NCI-H2227 (cell line): ENCODE measurements around the gene ZNF354C.
A peak's percentile ranks its signal among the peaks of the same experiment; 100 is the strongest.
"Not testable (repeated sequence)": the region's sequence is repeated elsewhere in the genome, so short reads cannot be mapped to it uniquely, and the experiment has no call there.

Experiments
- DNase-seq: peaks from one replicate; lab custom pipeline; 2025; ENCODE audit not compliant: unreplicated experiment; lab: John Stamatoyannopoulos, UW

ZNF354C gene

GRCh38 chr5:179060116-179061008 lies at the start of gene ZNF354C:
Gene ZNF354C (plus strand): TSS chr5:179060373. CDS start chr5:179062069, 1,696 bp downstream.
- peak; percentile 89 for DNase-seq

- DNase-seq: peak; percentile 94
Measured at GRCh38 chr5:179023528-179024189, 36.5 kb upstream of the ZNF354C start, which contains the start of gene ZNF879. Gene ZNF879 (plus strand): TSS chr5:179023804. CDS start chr5:179025005, 1,201 bp downstream.

DNA sequence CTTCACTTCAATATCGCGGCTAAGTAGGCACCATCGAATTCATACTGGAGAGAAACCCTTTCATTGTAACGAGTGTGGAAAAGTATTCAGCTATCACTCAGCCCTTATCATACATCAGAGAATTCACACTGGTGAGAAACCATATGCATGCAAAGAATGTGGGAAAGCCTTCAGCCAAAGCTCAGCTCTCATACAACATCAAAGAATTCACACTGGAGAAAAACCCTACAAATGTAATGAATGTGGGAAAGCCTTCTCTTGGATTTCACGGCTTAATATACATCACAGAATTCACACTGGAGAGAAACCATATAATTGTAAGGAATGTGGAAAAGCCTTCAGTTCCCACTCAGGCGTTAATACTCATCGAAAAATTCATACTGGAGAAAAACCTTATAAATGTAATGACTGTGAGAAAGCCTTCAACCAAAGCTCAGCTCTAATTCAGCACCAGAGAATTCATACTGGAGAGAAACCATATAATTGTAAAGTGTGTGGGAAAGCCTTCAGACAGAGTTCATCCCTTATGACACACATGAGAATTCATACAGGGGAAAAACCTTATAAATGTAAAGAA lies 27.1 kb upstream of the ZNF354C start:
- DNase-seq: no peak

DNA sequence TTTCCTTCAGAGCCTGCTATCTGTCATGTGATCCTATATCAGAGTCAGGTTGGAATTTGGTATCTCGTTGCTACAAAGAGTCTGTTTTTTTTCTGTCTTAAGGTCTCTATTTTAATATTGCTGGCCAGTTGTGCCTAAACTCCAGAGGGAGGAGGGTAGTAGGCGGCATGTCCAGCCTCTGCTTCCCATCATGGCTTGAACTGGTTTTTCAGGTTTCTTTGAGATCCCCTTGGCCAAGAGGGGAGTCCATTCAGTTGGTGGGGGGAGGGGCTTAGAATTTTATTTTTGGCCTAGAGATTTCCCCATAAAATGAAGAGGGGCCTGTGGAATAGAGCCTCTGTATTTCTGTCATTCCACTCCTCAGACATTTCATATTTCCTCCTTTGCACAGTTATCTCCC lies 15.4 kb upstream of the ZNF354C start:
- no peak for DNase-seq

- no peak for DNase-seq
Measured at GRCh38 chr5:179051784-179052183, 8.4 kb upstream of the ZNF354C start.

- no peak for DNase-seq
Measured at GRCh38 chr5:179054036-179054785, 6.0 kb upstream of the ZNF354C start.

GRCh38 chr5:179054876-179055275 lies 5.3 kb upstream of the ZNF354C start:
- no peak for DNase-seq

DNA sequence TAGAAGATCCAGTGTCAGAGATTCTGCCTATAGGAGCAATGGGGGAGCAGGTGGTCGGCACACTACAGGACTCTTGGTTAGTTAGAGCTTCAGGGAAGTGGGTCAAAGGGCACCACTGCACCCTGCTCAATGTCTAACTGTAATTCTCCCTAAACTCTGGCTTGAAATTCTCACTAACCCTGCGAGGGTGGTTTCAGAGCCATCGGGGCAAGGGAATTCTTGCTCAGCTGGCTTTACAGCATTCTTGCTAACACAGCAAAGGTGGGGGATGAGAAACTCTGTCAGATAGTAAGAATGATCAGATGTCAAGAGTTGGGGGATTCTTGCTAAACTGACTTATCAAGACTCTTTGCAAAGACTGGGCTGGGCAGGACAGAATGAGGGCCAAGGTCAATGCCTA lies 4.7 kb upstream of the ZNF354C start:
- no peak for DNase-seq

DNA sequence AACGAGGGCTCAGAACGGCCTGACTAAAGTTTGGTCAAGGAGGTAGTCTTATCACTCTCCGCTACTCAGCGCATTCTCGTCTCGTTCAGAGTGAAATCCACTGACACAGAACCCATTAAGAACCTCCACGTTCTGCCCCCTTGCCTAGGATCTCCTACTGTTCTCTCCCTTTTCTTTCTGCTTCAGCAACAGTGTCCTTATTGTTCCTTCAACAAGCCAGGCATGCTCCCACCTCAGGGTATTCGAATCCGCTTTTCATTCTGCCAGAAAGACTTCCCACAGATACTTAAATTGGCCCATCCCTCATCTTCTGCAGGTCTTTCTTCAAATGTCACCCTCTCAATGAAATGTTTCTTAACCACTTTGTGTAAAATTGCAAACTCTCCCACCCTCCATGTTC lies 4.3 kb upstream of the ZNF354C start:
- no peak for DNase-seq

DNA sequence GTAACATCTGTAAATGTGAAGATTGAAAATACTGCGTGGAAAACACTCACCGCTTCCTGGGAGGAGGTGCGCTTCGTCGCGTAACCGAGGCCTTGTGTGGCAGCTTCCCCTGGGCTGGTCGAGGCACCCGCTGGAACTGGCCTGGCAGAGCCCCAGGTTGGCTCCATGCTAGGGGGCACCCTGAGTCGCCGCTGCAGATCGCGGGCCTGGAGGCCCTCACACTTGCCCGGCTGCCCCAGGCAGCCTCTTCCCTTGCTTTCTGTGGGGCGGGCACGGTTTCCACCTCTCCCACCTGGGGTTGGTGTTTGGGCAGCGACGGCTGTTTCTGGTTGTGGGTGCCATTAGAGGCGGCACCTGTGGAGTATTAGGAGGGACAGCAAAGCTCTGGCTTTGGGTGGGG lies 852 bp downstream of the ZNF354C start:
- no peak for DNase-seq

DNA sequence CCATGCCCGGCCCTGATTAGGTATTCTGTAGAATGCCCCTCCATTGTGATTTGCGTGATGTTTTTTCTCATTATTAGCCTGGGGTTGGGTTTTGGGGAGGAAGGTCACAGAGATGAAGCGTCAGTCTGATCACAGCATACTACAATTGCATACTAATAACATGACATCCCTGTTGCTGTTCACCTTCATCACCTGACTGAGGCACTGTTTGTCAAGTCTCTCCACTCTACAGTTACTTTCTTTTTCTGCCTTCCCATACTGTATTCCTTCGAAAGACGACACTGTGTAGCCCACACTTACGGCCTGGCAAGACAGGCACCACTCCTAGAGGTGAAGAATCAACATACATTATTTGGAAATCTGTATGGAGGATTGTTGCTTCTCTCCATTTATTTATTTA lies 5.5 kb downstream of the ZNF354C start:
- no peak for DNase-seq

- DNase-seq: no peak
Measured at GRCh38 chr5:179079165-179079987, 19.2 kb downstream of the ZNF354C start.

GRCh38 chr5:179080724-179081123 lies 20.6 kb downstream of the ZNF354C start:
- DNase-seq: no peak

- DNase-seq: no peak
Measured at GRCh38 chr5:179089502-179089901, 29.3 kb downstream of the ZNF354C start.

GRCh38 chr5:179101282-179101681 lies 41.1 kb downstream of the ZNF354C start:
- not testable (repeated sequence) for DNase-seq

- no peak for DNase-seq
Measured at GRCh38 chr5:179110528-179110927, 50.4 kb downstream of the ZNF354C start.

DNA sequence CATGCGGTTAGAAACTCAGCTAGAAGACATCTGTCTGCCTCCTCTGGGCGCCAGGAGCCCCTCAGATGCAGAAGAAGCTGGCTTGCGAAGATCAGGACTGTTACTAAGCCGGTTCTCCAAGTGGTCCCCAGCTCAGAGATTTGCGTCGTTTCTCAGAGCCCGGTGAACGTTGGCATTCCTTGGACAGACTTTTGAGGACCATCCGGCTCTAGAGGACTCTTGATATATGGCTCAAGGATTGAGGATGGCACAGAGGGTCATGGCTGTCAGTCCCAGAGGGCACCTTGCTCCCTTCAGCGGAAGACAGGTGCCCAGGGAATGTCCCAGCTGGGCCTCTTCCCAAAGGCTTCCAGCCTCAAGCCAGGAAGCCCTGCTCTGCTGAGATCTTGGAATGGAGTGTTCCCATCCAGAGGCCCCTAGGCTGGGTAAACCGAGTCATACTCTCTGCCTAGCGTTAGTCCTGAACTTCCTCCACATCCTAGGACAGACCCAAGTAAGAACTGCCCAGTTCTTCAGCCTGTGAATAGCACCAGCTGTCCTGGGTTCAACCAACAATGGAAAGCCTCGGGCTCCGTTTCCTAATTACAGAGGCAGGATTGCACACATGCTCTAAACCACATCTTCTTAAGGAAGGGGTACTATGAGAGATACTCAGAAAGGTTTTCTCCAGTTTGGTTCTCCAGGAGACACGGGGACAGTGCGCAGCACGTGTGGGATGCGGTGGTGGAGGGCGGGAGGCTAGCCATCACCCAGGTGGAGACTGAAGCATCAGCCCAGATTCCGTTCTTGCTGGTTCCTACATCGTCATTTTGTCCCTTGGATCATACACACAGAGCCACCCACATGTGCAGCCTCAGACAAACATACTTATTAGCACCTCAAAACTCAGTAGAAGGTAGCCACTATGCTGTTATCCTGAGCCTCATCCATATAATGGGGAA lies 51.4 kb downstream of the ZNF354C start:
- no peak for DNase-seq

- no peak for DNase-seq
Measured at GRCh38 chr5:179112469-179113142, 52.4 kb downstream of the ZNF354C start.

DNA sequence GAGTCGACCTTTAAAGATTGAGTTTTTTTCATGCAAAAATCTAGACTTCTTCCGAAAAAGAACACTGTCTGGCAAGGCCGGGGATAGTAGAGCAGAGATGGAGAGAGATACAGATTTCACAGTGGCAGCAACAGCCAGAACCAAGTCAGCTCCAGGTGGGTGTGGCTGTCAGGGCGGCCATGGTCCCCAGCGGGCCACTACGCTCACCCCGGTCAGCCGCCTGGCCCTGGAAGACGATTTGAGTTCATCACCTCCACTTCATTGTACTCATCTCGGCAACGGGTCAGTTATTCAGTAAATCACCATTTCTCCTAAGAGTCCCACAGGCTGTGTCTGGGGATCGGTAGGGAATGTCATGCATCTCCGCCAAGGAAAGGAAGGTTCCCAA lies 53.0 kb downstream of the ZNF354C start:
- DNase-seq: no peak
